GM03348 (cell line): Measurements from ENCODE around the gene PCBD1.
"Not testable (repeated sequence)": the region's sequence is repeated elsewhere in the genome, so short reads cannot be mapped to it uniquely, and the experiment has no call there.

Experiments
- DNase-seq: peaks from one replicate; pipeline ENCODE4 v3.0.0; 2012; ENCODE audit warnings: low spot score

PCBD1 gene

DNA sequence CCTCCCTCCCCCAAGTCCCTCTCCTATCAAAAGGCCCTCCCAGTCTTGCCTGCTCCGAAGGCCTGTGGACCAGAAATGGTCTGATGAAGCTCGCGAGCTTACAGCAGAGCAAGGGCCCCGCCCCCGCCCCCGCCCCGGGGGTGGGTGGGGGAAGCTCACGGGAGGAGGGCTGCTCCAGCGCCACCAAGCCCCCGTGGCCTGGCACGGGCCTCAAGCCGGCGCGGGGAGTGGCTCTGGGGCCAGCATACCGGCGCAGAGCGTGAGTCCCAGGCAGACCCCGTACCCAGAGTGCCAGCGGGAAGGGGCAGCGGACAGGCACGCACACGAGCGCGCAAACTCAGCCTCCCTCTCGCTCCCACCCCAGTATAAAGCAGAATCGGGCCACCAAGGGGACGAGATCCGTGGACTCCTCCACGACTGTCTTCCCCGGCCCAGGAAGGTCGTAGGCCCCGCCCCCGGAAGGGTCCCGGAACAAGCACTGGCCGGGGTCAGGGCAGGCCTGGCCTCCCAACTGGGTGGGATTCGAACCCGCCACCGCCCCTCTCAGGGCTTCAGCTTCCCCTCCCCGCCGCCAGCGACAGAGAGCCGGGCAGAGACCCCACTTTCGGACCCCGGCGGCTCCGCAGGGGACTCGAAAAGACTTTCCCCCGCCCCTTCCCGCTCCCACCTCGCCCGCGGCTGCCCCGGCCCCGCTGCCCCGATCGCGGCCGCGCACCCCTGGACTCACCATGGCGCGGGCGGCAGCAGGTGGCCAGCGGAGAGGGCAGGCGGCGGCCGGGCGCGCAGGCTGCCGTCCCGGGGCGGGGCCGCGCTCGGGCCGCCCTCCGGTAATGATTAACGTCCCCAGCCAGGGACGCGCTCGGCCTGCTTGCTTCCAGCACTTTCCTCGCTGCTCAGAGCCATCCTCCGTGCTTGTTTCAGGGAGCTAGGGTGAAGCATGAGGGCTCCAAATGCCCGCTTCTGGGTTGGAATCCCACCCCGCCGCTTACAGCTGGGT is at the start of gene PCBD1:
TSS of gene PCBD1 (minus strand) at position 762 of the 997 bp plus-strand sequence. CDS start at position 730, 32 bp downstream.
- peak; percentile 93 for DNase-seq

DNA sequence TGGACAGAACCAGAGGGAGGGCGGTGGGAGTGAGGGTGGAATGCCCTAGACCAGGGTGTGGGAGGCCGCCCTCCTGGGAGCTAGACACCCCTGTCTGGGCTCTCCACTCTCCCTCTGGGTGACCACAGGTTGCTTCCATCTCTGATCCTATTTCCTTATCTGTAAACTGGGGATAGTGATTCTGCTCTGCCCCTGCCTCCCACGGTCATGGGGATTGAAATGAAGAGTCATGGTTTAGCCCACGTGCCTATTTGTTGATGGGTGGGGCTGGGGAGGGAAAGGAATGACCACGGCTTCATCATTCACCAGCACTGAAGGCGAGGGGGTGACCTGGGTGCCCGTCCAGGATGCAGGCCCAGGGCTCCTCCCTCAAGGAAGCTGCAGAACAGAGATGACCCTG is 49.3 kb upstream of the PCBD1 start:
- no peak for DNase-seq

DNA sequence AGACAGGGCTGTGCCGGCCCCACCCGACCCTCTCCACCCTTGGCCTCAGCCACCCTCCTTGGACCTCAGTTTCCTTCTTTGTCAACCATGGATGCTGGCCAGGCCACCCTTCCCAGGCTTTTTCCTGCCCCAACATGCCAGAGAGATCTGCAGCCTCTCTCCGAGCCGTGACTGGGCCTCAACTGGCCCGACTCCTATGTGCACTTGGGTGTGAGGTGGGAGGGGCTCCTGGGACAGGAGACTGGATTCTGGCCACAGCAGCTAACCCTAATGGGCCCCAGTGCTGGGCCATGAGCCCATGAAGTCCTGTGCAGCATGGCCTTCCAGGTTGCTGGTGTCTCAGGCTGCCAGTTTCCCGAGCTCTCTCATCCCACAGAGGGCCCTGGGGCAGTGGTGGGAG is 47.7 kb upstream of the PCBD1 start:
- DNase-seq, result no peak

DNA sequence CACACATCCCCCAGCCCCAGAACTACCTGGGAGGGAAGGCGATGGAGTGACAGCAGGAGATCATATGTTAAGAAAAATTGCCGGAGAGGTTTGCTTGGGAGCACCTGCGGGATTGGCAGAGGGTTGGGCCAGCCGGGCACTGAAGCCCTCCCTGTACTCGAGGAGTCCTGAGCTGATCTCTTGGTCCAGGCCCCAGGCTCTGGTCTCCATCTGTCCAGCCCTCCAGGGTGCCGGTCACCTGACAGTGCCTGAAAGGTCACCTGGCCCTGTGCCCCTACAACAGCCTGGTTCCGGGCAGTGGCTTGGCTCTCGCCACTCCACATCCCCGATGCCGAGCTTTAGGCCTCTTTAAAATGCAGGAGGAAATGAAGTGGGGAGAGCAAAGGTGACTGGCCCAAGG is 47.3 kb upstream of the PCBD1 start:
- DNase-seq, result no peak

DNA sequence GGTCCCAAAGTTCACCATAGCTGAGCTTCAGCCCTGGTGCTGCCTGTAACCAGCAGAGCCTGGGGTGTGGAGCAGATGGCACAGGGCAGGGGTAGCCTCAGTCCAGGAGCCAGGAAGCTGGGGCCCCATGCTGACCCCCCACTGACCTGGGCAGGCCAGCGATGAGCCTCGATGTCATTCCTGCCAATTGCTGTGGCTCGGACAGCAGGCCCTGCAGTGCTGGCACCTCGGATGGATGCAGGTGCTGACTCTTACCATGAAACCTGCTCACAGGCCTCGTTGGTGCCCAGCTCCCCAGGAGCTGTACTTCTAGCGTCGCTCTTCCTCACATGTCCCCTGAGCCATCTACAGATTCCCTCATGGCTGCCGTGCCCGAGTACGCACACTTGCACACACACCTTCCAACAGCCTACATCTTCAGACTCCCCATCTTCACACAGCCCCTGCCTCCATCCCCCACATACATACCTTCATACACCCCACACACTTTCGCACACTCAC is 46.8 kb upstream of the PCBD1 start:
- DNase-seq, result no peak

DNA sequence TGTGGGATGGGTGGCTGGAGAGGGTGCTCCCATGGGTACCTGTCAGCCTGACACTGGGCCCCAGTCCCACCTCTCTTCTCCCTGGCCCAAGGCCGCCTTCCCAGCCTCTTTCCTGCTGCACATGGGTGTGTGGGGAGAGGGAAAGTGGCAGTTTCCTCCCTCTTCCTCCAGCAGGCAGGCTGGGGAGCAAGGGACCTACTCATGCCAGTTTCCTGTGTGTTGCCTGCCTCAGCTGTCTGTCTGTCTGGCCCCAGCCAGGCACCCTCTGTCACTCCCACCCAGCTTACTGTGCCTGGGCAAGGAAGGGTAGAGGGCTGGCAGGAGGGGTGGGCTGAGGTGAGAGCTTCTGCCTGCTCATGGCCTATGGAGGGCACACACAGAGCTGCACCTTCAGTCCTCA is 46.3 kb upstream of the PCBD1 start:
- no peak for DNase-seq

DNA sequence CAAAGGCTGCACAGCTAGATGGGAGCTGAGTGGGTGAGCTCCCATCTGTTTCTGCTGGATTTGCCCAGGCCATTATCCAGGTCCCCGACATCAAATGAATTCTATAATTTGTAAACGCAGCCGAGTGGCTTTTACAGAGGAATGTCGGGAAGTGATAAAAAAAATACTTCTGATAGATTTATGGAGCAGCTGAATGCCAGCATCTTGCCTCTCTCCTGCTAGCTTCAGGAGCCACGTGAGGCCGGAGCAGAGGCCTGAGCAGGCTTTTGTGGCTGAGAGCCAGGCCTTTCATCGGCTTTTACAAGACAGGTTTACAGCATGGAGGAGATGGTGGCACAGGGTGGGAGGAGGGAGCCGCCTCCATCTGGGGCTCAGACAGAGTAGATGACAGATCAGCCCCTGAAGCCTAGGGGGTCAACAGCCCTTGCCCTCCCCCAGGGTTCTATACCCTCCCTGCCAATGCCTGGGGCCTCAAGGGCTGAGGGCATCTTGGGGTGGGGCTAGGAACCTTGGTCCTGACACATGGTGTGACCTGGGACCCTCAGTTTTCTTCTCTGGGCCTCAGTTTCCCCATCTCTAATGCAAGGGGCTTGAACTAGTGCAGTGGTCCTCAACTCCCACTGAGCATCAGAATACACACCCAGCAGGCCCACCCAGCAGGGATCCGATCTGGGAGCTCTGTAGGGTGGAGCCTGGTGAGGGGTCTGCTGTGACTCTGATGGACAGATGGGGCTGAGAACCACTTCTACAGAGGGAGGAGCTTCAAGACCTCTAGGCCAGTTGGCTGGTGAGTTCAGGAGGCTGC is 44.2 kb upstream of the PCBD1 start:
- DNase-seq, result no peak

DNA sequence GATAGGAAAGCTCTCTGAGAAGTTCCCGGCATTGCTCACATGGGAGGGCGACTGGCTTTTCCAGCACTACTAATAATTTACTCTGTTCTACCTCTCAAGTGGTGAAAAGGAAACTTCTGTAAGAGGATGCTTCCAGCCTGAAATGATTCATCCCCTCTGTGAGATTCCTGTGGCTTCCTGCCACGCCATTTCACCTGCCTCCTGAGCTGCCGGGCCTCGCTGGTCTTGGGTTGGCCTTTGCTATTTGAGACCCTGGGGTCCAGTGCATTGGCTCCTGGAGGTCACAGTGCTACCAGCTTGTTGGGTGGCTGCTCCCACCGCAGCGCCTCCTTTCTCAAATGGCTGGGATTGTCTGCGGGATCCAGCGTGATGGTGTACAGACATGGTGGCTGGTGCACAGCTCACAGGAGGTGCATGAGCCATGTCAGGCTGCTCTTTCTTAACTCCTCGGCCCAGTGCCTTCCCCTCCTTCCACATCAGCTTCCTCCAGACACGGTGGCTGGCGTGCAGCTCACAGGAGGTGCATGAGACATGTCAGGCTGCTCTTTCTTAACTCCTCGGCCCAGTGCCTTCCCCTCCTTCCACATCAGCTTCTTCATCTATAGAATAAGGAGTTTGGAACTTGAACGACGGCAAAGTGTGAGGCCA is 42.9 kb upstream of the PCBD1 start:
- no peak for DNase-seq

DNA sequence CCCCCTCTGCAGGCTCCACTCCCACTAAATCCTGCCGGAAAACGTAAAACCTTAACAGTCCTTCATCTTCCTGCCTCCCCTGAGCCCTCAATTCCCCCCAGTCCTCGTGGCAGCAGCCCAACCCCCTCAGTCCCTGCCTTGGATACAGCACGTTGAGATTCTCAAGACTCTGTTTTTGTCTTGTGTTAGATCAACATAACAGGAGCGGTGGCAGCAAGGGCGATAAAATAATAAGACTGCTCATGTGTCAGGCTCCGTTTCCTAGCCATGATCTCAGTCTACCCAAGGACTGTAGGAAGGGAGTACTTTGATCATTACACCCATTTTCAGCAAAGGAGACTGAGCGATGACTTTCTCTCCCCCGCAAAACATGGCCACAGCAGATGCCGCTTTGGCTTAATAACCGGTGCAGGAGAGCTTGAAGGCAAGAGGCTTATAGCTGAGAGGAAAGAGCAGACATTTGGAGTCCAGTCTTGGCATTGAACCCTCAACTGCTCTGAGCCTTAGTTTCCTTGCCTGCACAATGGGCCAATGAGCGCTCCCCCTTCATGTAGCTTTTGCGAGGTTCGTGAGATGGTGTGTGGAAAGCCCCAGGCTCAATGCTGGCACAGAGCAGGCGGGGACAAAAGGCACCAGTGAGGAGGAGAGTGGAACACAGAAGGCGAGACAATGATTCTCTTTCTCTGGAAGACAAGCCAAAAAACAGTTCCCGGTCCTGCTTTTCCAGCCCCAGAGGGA is 42.1 kb upstream of the PCBD1 start:
- no peak for DNase-seq

DNA sequence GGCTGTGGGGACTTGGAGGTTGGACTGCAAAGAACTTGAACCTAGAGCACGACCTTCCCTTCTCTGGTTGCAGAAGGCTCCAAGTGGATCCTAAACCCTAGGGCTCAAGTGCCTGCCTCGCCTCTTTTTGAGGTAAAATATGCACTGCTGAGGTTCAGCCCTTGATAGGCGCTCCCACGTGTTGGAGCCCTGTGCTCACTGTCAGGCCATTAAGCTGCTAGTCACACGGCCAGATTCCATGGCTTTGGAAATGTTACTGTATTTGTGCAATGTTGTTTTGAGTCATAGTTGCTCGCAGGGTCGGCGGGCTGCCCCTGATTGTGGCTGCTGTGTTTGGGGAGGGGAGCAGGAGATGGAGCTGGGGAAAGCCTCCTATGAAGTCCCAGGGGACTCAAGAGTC is 39.8 kb upstream of the PCBD1 start:
- no peak for DNase-seq

DNA sequence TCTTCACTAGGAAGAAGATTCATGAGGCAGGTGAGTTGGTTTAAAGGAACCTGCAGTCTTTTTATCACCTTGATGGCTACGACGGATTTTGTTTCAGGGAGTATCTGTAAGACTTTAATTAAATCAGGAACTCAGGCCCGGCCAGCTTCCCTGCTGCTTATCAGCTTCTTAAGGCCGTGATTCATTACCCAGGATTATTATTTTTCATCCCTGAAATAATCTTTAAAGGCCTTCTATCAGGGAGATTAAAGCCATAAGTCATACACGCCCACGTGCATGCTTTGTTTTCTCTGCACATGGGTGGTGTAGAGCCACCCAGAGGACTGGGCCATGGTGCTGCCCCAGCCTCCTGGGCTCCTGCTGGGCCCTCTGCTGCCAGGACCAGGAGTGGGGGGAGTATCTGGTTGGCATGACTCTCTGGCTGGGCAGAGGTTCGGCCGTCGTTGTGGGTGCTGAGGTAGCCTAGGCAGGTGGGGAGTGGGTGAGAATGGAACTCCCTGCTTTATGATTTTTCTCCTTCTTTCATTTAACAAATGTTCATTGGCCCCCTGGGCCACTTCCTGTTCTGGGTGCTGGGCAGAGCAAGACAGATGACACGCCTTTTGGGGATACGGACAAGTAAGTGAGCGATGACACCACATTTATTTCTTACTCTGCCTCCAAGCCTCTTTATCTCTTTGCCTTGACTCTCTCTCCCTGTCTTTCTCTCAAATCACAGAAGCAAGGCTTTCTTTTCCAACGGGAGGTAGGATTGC is 39.0 kb upstream of the PCBD1 start:
- no peak for DNase-seq

DNA sequence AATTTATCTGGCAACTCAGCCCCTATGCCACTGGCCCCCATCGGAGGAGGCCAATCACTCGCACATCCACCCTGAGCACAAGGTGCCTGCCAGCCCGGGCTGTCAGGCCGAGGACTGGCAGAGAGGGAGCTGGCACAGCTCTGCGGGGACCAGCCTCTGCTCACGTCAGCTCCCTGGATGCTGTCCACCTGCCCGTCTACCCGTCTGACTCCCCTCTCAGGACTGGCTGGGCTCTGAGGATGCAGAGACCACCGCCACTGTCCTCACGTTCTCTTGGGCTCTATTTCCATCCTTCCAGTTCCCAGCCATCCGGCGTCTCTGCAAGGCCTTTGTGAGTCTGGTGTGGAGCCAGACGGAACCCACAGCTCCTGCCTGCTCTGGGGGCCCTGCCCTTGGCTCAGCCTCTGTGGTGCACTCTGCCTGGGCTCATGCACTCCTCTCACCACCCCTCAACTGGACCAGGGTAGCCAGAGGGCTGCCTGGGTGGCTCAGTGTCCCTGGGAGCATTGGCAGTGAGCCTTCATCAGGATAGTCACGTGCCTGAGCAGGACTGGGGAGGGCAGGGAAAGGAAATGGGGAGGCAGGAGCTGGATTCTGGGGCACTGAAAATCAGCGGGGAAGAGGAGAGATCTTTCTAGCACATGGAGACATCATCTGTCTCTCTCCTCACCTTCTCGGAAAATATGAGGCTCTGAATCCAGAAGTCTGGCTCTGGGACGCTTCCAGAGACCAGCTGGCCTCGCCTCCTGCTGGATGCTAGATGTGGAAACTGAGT is 38.0 kb upstream of the PCBD1 start:
- DNase-seq, result no peak

DNA sequence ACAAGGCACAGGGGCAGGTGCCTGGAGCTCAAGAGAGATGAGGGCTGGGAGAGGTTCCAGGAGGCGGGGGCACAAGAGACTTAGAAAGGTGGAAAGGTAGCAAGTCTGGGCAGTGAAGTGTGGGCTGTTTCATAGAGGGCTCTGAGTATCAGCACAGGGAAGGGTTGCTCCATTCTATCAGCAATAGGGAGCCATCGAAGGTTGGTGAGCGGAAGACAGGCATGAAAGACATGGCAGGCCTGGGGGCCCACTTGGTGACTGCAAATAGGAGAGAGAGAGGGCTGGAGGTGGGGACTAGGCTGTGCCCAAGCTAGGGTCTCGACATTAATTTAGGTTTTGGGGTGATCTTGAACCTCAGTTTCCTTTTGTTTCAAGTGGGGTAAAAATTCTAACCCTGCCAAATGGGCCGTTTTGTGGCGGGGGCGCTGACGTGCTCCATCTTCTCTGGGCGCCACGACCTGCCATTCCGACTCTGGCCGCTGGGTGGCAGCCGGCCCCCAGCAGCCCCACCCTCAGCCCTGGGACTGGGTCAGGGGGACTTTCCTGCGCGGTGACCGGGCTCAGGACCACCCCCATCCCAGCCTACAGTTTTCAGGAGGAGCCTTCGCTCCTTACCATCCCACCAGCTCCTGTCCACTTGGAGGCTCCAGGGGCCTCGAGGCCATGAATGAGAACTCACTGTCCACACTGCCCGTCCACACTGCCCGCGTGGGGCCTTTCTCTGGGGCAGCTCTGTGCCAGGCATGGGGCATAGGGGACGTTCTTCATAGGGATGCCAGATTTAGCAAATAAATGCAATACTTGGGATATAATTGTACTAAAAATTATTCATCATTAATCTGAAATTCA is 37.2 kb upstream of the PCBD1 start:
- DNase-seq, result peak; percentile 91

DNA sequence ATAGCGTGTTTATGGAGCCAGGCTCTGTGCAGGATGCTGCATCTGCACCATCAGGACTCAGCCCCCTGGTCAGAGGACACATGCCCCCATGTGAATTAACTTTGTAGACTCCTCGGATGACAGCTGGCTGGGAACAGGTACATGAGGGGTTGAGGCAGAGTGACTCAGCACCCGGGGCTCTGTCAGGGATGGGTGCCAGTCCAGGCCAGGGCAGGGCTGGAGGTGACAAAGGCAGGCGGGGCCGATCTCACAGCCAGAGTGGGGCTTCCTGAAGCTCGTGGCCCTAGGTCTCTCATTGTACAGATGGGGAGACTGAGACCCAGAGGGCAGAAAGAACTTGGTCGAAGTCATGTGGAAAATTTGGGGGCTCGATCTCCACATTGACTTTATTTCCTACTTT is 35.3 kb upstream of the PCBD1 start:
- no peak for DNase-seq

DNA sequence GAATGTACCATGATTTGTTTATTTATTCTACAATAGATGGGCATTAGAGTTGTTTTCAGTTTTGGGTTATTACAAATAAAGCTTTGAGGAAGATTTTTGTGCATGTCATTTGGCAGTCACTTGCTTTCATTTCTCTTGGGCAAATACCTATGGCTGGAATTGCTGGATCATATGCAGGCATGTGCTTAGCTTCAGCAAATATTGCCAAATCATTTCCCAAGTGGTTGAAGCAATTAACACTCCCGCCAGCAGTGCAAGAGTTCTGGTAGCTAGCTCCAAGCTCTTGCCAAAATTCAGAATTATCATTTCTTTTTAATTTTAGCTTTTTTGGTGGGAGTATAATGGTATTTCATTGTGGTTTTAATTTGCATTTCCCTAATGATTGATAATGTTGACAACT is 32.9 kb upstream of the PCBD1 start:
- DNase-seq, result no peak

DNA sequence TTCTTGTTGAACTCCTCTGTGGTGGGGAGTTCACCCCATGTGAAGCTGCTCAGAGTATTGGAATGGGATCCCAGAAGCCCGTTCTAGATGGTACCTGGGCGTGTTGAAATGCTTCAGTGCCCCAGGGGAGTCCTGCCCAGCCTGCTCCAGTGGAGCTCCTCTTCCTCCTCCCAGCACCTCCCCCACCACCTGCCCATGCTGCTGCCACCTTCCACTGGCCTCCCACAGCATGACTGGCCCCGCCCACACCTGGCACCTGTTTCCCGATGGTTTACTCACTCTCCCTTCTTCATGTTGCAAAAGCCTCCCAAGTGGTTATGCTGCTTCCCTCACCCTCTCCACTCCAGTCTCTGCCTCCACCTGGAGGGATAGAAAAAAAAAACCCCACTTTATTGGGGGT is 32.2 kb upstream of the PCBD1 start:
- DNase-seq, result no peak

DNA sequence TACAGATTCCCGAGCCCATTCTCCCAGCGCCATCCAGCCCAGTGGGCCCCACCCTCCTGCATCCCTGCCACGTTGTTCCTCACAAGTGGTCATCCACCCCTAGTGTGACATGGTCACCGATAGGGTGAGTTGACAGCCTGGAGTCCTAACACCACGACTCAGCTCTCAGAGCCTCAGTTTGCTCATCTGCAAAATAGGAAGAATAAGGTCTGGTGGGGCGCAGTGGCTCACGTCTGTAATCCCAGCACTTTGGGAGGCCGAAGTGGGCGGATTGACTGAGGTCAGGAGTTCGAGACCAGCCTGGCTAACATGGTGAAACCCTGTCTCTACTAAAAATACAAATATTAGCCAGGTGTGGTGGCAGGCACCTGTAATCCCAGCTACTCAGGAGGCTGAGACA is 31.5 kb upstream of the PCBD1 start:
- not testable (repeated sequence) for DNase-seq

DNA sequence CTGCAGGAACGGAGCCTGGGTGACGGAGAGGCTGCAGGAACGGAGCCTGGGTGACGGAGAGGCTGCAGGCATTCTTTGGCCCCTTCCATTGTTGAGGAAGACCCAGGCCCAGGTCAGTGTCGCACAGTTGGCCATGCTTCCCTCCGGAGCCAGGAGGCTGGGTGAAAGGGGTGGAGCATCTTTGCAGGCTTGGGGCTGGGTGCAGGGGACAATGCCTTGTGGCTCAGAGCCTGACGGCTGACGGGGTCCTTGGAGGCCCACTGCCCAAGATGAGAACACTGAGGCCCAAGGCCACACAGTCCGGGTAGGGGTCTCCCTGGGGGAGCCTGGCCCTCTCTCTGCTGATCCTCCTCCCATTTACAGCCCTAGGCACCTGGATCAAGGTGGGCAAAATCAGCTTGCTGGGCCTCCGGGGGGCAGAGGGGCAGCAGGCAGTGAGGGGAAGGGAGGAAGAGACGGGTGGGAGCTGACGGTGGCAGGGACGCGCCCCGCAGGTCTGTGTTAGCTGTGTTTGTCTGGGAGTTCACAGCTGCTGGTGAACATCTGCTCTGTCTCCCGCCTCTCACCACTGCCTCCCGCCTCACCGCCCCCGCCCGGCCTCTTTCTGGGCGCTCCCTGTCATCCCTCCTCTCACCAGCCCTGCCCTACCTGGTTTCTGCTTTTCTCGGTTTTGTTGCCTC is 30.6 kb upstream of the PCBD1 start:
- DNase-seq, result peak; percentile 35

DNA sequence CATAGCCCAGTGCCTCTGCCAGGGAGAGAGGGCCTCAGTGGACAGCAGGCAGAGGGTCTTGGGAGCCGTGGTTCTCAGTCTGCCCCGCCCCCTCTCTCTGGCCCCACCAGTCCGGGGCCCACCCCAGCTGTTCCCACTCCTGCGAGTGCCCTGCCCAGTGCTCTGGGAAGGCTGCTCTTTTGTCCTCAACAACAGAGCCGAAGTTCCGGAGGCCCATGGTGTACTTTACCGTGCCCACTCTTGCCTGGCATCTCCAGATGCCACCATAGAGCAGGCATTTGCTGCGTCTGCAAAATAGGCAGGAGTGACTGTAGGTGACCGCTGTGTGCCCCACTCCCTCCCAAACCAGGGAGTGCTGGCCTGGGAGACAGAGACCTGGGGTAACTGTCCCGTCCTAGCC is 29.3 kb upstream of the PCBD1 start:
- no peak for DNase-seq
